Breast epithelium (tissue), 4 donors: ENCODE results near the gene NAALADL2. TPM values are rescaled to one million over a fixed set of nuclear protein-coding genes. Genes with fewer than 3 reads are reported as not detected.

ENCODE experiments used
- DNase-seq, 2 donors: peaks; one replicate each; pipeline ENCODE4 v3.0.0-alpha.2; 2019; ENCODE audit warnings: low spot score in 2 of 2
- H3K27ac ChIP-seq, 2 donors: fragments of 200-600 bp; sonication (generic) in 1 of 2; one replicate each; pipeline ENCODE4 v1.5.1; 2016 to 2019; ENCODE audit warnings: mild to moderate bottlenecking in 1 of 2
- H3K27me3 ChIP-seq, 2 donors: fragments of 200-600 bp; sonication (generic) in 1 of 2; one replicate each; pipeline versions ENCODE4 v1.5.1 to v1.6.0; 2017 to 2019; ENCODE audit warnings: control low read depth in 1 of 2, mild to moderate bottlenecking in 1 of 2
- H3K36me3 ChIP-seq: fragments of 200-600 bp; one replicate; pipeline ENCODE4 v1.5.1; 2019
- H3K4me1 ChIP-seq, 2 donors: fragments of 200-600 bp; sonication (generic); one replicate each; pipeline ENCODE4 v1.5.1; 2016 to 2019; ENCODE audit warnings: control low read depth in 1 of 2
- H3K4me3 ChIP-seq, 3 donors: fragments of 200-600 bp; sonication (generic); 1 replicate in 2 of 3; 2 replicates in 1 of 3; pipeline ENCODE4 v1.5.1; 2016 to 2019; ENCODE audit warnings: mild to moderate bottlenecking in 3 of 3, moderate library complexity in 2 of 3
- H3K9me3 ChIP-seq, 2 donors: fragments of 200-600 bp; sonication (generic) in 1 of 2; one replicate each; pipeline ENCODE4 v1.5.1; 2016 to 2019; ENCODE audit warnings: control low read depth in 1 of 2
- CTCF ChIP-seq, 3 donors: fragments of 450-650 bp; IDR thresholded peaks; one replicate each; pipeline ENCODE4 v1.5.1; 2016 to 2017; ENCODE audit warnings: antibody characterized with exemption in 3 of 3, mild to moderate bottlenecking in 3 of 3, moderate library complexity in 3 of 3
- POLR2A ChIP-seq: fragments of 450-650 bp; IDR thresholded peaks from one replicate; pipeline ENCODE4 v1.6.1; 2016; ENCODE audit warnings: antibody characterized with exemption, mild to moderate bottlenecking, moderate library complexity
- POLR2AphosphoS5 ChIP-seq, 3 donors: sonication (generic); formaldehyde crosslinking; IDR thresholded peaks; one replicate each; pipeline ENCODE4 v1.6.1; 2017; ENCODE audit warnings: antibody characterized with exemption in 3 of 3
- intact Hi-C: fragments of 100-400 bp; cut with DNase I; formaldehyde crosslinking; loops from one replicate; pipeline ENCODE4 v1.15.1; 2023; ENCODE audit warnings: low total_unique reads
- total RNA-seq, 3 donors: library from RNA; depleted of rRNA; stranded (reverse); fragments of >200 nt; gene quantifications; one replicate each; pipeline ENCODE4 v1.1.0, GENCODE V29; 2016

NAALADL2 gene
- total RNA-seq, 3 donors from 2014 or later = 12.0 to 69.5 (median 53.9) TPM

- peak overlapping the region in 2 of 3 donors; percentile 11 to 46 for H3K4me3 ChIP-seq
- no peak for TF ChIP-seq CTCF (IDR thresholded peaks at IDR 0.05)
- TF ChIP-seq POLR2A = no peak
- TF ChIP-seq POLR2AphosphoS5 (IDR thresholded peaks at IDR 0.05) = no peak
- intact Hi-C loops = loop anchor here (2.0 kb wide), 1 partner anchor 18 kb away; no protein-coding TSS in a partner anchor
These were observed 761.4 kb downstream of the NAALADL2 start for GRCh38 chr3:175620532-175620931.

GRCh38 chr3:175640958-175641357, 781.8 kb downstream of the NAALADL2 start:
- Histone ChIP-seq H3K9me3 (no peaks in the 10 kb centered on the region), H3K4me3 (no peak overlapping the region), H3K27me3 (no peaks in the 10 kb centered on the region), H3K4me1 (no peaks in the 10 kb centered on the region), H3K27ac (no peak overlapping the region), H3K36me3 (no peaks in the 10 kb centered on the region)
- TF ChIP-seq POLR2AphosphoS5 (IDR thresholded peaks at IDR 0.05) = no peak
- no peak for TF ChIP-seq CTCF (IDR thresholded peaks at IDR 0.05)
- TF ChIP-seq POLR2A = no peak
- intact Hi-C loops = no loop called here
- DNase-seq = no peak

More at GRCh38 chr3:175620532-175620931, 761.4 kb downstream of the NAALADL2 start:
- Histone ChIP-seq H3K36me3 (no peaks in the 10 kb centered on the region), H3K27me3 (no peaks in the 10 kb centered on the region), H3K27ac (no peak overlapping the region), H3K9me3 (no peaks in the 10 kb centered on the region), H3K4me1 (no peaks in the 10 kb centered on the region)
- DNase-seq = no peak

- TF ChIP-seq POLR2AphosphoS5 (IDR thresholded peaks at IDR 0.05) = no peak
- no peak for TF ChIP-seq POLR2A
- TF ChIP-seq CTCF (IDR thresholded peaks at IDR 0.05) = no peak
- Histone ChIP-seq H3K27ac (no peak overlapping the region), H3K27me3 (no peaks in the 10 kb centered on the region), H3K9me3 (no peaks in the 10 kb centered on the region), H3K4me3 (no peak overlapping the region), H3K36me3 (no peaks in the 10 kb centered on the region), H3K4me1 (peaks cover 0 to 5% of the 10 kb centered on the region in 2 donors)
- intact Hi-C loops = no loop called here
- DNase-seq = no peak
These were observed 787.7 kb downstream of the NAALADL2 start for GRCh38 chr3:175646865-175647264.

GRCh38 chr3:175648899-175649298, 789.8 kb downstream of the NAALADL2 start:
- intact Hi-C loops = no loop called here
- DNase-seq = no peak
- Histone ChIP-seq H3K4me3 (no peak overlapping the region), H3K27me3 (no peaks in the 10 kb centered on the region), H3K4me1 (peaks cover 0 to 5% of the 10 kb centered on the region in 2 donors), H3K36me3 (no peaks in the 10 kb centered on the region), H3K9me3 (no peaks in the 10 kb centered on the region), H3K27ac (no peak overlapping the region)
- TF ChIP-seq POLR2AphosphoS5 (IDR thresholded peaks at IDR 0.05) = no peak
- no peak for TF ChIP-seq CTCF (IDR thresholded peaks at IDR 0.05)
- TF ChIP-seq POLR2A = no peak

GRCh38 chr3:175651716-175652115, 792.6 kb downstream of the NAALADL2 start:
- no peak for DNase-seq
- H3K27ac ChIP-seq = no peak overlapping the region
- H3K9me3 ChIP-seq = no peaks in the 10 kb centered on the region
- H3K4me1 ChIP-seq = peaks cover 0 to 5% of the 10 kb centered on the region in 2 donors
- no peaks in the 10 kb centered on the region for H3K27me3 ChIP-seq
- intact Hi-C loops = no loop called here
- H3K36me3 ChIP-seq = no peaks in the 10 kb centered on the region
- TF ChIP-seq POLR2AphosphoS5 (IDR thresholded peaks at IDR 0.05) (no peak), CTCF (IDR thresholded peaks at IDR 0.05) (no peak), POLR2A (no peak)
- no peak overlapping the region for H3K4me3 ChIP-seq
